ENCODE measurements around the gene RHEX.
"Not testable (repeated sequence)": the region's sequence is repeated elsewhere in the genome, so short reads cannot be mapped to it uniquely, and the experiment has no call there.

Gene RHEX

DNA sequence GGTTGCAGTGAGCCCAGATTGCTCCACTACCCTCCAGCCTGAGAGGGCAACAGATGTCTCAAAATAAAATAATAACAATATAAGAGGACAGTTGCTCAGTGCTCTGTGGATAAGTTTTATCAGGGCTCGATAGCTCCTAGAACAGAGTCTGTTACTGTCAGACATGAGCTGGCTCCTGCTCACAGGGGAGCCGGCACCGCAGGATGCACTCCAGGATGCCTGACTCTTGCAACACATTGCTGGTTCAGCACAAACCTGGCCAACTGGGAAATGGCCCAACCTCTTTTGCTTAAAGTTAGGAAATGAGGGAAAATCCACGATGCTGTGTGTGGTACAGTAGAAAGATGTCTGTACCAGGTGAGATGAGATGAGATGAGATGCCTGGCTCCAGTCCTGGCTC, 23.5 kb upstream of the RHEX start:
- DNase-seq (ENCODE audit: extremely low read depth in 1 of 2, low read depth in 1 of 2) = no peak

DNA sequence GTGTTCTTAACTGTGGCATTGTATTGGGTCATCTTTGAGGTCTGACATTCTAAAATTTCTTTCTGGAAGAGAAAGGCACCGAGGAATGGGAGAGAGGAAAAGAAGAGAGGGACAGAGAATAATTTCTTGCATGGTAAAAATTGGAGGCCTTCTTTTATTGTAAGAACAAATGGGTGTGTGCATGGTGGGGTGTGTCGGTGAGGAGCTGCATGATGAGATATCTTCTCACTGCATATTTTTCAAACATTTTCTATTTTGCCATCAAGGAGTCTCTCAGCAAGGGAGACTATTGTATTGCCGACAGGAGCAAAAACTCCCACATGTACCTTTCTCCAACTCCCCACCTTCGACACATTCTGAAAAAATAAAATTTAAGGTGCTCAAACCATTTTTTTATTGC, 22.8 kb upstream of the RHEX start:
- DNase-seq (ENCODE audit: extremely low read depth in 1 of 2, low read depth in 1 of 2) = no peak

GRCh38 chr1:206030714-206031113, 22.3 kb upstream of the RHEX start:
- peak; percentile 31 to 66 for DNase-seq (ENCODE audit: extremely low read depth in 1 of 2, low read depth in 1 of 2)

GRCh38 chr1:206032380-206033140, 20.4 kb upstream of the RHEX start:
- no peak for DNase-seq (ENCODE audit: extremely low read depth in 1 of 2, low read depth in 1 of 2)

DNA sequence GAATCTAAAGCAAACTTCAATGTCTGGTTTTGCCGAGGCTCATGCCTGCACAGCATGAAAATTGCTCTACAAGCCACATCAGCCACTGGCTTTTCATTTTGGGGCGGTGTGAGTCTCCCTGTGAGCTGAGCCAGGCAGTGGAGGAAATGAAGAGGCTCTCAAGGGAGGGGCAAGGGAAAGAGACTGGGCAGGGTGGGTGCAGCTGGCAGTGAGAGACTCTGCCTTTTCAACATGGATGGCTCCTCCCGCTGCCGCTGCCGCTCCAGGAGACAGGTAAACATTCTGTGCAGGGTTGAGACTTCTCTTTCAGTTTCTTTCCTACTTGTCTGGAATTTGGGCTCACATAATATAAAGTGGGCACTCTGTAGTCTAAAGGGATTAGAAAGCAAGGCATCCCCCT, 17.9 kb upstream of the RHEX start:
- no peak for DNase-seq (ENCODE audit: extremely low read depth in 1 of 2, low read depth in 1 of 2)

DNA sequence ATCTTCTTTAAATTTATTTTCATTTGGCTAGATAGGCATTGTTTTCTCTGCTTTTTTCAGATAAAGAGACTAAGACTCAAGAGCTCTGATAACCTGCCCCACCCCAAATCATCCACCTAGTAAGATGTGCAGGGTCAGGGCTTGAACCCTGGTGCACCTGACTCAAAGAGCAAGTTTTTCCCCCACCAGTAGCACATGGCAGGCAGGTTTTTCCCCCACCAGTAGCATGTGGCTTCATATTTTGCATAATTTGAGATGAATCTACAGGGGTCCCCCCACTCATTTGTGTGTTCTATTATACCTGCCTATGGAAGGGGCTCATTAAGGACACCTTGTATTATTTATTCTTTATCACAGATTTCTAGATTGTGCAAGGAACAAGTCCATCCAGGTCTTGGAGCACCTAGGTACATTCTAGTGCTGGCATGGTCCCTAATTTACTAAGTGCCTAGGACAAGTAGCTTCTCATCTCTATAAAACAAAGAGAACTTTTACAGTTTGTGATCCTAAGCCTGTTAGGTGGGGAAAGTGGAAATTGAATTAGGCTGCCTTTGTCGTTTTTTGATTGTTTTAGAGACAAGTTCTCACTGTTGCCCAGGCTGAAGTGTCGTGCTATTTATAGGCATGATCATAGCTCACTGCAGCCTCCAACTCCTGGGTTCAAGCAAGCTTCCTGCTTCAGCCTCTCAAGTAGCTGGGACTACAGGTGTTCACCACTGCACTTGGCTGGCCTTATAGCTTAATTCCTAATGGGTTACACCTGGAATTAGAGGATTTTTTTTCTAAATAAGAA, 16.1 kb upstream of the RHEX start:
- no peak for DNase-seq (ENCODE audit: extremely low read depth in 1 of 2, low read depth in 1 of 2)

DNA sequence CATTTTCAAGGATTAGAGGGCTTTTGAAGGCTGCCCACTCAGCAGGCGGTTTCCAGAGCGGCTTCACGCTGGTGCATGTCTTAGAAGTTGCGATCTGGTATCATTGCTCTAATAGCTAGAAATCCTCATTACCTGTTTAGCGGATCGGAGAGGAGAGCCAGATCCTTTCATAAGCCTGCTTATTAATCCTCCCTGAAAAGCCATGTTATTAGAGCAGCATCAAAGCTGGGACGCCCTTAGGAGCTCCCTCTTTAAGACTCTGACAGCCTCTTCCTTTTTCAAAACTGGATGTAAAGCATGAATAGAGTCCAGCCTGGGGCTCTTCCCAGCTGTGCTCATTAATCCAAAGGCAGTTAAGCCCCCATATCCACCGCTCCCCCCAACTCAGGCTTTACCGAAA, 15.4 kb upstream of the RHEX start:
- DNase-seq (ENCODE audit: extremely low read depth in 1 of 2, low read depth in 1 of 2) = no peak

DNA sequence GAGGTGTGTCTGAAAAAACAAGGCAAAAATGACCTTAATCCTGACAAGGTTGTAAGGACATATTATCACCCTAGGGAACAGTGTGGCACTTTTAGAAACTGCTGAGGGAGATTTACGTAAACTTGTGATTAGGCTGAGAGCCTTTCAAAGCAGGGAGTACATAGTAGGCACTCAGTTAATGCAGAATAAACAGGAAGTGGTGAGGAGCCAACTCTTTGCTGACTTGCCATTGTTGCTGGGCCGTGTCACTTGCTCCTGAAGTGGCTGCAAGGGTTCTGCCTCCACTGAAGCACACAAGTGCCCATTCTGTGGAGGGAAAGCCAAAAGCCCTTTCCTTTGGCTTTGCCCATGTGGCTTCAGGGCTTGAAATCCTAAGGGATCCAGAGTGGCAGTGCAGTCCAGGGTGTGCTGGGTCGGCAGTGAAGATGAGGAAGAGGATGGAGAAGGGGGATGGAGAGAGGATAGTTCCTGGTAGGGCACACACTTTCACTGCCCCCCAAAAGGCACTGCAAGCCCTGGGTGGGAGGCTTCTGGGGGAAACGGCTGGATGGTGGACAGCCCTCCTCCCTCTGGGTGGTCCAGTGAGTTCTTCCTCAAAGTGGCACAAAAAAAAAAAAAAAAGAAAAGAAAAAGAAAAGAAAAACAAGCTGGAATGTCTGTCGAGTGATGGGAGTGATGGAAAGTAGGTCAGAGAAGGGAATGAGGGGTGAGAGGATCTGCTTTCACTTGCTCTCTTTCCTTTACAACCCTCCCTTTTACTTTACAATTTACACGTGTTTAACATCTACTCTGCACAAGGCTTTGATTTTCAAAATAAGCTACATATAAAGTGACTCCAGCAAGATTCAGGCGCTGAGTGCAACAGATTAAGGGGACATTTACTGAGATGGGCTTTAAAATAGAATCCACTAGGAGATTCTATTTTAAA, 13.7 kb upstream of the RHEX start:
- no peak for DNase-seq (ENCODE audit: extremely low read depth in 1 of 2, low read depth in 1 of 2)

- no peak for DNase-seq (ENCODE audit: extremely low read depth in 1 of 2, low read depth in 1 of 2)
Measured at GRCh38 chr1:206040328-206040727, 12.6 kb upstream of the RHEX start.

DNA sequence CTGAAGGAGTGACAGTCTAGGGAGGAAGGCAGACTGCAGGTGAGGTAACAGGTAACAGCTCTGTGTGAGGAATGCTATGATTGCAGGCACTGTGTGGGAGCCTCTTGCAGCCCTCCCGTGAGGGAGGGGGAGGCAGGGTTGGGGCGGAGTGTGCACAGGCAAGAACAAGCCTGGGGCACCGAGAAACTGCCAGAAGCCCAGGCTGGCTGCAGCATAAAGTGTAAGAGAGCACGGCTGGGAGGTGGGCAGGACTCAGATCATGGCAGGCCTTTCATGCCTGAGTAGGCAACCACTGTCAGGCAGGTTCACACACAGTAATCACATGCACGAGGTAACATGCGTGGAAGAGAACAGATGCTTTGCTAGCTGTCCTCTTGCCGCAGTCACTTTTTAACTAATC, 11.3 kb upstream of the RHEX start:
- no peak for DNase-seq (ENCODE audit: extremely low read depth in 1 of 2, low read depth in 1 of 2)

- no peak for DNase-seq (ENCODE audit: extremely low read depth in 1 of 2, low read depth in 1 of 2)
Measured at GRCh38 chr1:206047271-206047670, 5.7 kb upstream of the RHEX start.

GRCh38 chr1:206048582-206048981, 4.4 kb upstream of the RHEX start:
- DNase-seq (ENCODE audit: extremely low read depth in 1 of 2, low read depth in 1 of 2) = no peak

DNA sequence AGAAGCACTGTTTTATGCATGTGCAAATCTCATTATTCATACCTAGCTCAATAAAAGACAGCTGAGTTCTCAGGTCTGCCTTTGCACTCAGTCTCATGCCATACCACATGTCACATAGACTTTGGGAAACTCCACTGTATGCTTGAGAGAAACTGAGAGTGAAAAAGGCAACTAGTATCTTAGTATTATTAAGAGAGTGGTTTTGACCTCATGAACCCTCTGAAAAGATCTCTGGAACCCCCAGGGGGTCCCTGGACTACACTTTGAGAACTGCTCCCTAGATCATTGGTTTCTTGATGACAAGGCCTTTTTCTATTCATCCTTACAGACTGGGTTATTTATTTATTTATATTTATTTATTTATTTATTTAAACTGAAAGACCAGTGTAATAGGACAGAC, 3.7 kb upstream of the RHEX start:
- DNase-seq (ENCODE audit: extremely low read depth in 1 of 2, low read depth in 1 of 2) = no peak

DNA sequence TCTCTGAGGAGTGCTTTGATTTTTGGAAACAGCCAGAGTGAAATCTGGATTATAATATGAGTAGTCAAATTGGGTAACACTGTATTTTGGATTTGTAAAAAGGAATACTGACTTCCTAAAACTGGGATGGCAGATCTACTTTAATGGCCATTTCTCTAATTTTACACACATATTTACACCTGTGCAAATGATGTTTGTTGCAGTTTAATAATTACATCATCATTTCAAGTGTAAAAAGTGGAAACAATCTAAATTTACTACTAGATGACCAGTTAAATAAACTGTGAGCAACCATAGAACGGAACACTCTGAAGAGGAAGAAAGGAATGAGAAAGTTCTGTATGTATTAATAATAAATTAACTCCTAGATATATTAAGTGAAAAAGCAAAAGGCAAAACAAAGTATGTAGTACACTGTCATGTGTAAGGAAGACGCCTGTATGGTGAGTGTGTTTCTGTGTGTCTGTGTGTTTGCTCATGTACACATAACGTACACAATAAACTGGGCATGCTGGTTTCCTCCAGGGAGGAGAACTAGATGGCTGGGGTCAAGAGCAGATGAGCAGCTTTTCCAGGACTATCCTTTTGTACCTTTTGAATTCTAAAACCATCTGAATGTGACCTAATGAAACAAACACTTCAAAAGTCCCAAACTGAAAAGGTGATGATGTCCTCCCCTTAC, 2.9 kb upstream of the RHEX start:
- DNase-seq (ENCODE audit: extremely low read depth in 1 of 2, low read depth in 1 of 2) = no peak

- peak; percentile 10 to 42 for DNase-seq (ENCODE audit: extremely low read depth in 1 of 2, low read depth in 1 of 2)
Measured at GRCh38 chr1:206050655-206051235, 2.2 kb upstream of the RHEX start.

DNA sequence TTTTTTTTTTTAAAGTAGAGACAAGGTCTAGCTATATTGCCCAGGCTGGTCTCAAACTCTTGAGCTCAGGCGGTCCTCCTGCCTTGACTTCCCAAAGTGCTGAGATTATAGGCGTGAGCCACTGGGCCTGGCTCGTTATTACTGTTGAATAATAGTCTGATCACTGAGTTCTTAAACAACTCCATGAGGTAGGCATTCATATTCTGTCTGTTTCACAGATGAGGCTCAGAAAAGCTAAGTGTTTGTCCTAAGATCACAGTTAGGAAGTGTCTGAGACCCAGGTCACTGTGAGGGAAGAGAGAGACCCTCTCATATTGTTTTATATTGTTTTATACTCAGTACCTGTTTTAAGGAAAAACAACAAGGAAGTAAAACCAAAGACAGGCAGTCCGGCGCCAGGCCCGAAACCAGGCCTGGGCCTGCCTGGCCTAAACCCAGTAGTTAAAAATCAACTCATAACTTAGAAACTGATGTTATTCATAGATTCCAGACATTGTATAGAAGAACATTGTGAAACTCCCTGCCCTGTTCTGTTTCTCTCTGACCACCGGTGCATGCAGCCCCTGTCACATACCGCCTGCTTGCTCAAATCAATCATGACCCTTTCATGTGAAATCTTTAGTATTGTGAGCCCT, 625 bp upstream of the RHEX start:
- DNase-seq (ENCODE audit: extremely low read depth in 1 of 2, low read depth in 1 of 2) = not testable (repeated sequence)

GRCh38 chr1:206053616-206054015, 643 bp downstream of the RHEX start:
- not testable (repeated sequence) for DNase-seq (ENCODE audit: extremely low read depth in 1 of 2, low read depth in 1 of 2)

DNA sequence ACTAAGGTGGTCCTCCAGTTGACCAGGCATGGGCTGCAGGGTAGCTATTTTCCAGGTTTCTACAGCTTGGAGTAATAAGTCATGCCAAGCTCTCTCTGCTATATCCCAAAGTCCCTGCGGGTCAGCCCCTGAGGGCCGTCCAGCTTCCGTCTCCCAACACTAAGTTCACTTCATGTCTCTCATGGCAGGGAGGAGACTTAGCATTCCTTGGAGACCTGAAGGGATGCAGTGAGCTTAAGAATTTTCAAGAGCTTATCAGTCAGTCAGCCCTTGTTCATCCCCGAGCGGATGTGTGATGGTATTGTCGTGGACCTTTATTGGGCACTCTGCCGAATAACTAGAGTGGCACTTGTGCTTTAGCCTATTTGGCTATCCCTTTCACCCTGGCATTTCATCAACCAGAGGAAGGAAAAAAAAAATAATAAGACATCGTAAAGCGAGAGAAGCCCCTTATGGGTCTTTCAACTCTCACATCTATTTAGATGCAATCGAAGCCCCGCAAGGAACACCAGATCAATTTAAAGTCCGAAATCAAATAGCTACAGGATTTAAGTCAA, 2.2 kb downstream of the RHEX start:
- not testable (repeated sequence) for DNase-seq (ENCODE audit: extremely low read depth in 1 of 2, low read depth in 1 of 2)

- not testable (repeated sequence) for DNase-seq (ENCODE audit: extremely low read depth in 1 of 2, low read depth in 1 of 2)
Measured at GRCh38 chr1:206055639-206056323, 2.8 kb downstream of the RHEX start.
